Activated CD8-positive, alpha-beta memory T cell treated with anti-CD3 and anti-CD28 coated beads, Interleukin-2, amount 50 U/mL, for 1 hour (primary cell): ENCODE results near the gene NUP155.
"Not testable (repeated sequence)": the region's sequence is repeated elsewhere in the genome, so short reads cannot be mapped to it uniquely, and the experiment has no call there.

Experiments used
- DNase-seq: peaks from one replicate; pipeline ENCODE4 v3.0.0-alpha.2; 2020; ENCODE audit errors: extremely low read depth

Gene NUP155

GRCh38 chr5:37283214-37283820 is 87.6 kb downstream of the NUP155 start:
- no peak for DNase-seq

GRCh38 chr5:37275511-37275910 is 95.4 kb downstream of the NUP155 start:
- no peak for DNase-seq

- DNase-seq: no peak
Measured at GRCh38 chr5:37272511-37272910, 98.4 kb downstream of the NUP155 start.

- DNase-seq: not testable (repeated sequence)
Measured at GRCh38 chr5:37268100-37268499, 102.8 kb downstream of the NUP155 start.

GRCh38 chr5:37255774-37256358 is 115.0 kb downstream of the NUP155 start:
- no peak for DNase-seq

GRCh38 chr5:37254581-37254980 is 116.3 kb downstream of the NUP155 start:
- no peak for DNase-seq

GRCh38 chr5:37251665-37252064 is 119.2 kb downstream of the NUP155 start:
- DNase-seq: no peak

- no peak for DNase-seq
Measured at GRCh38 chr5:37249815-37250164, 121.1 kb downstream of the NUP155 start.

GRCh38 chr5:37248970-37249814 is 121.7 kb downstream of the NUP155 start, which contains the start of gene CPLANE1:
Gene CPLANE1, minus strand, starts transcription at chr5:37249376. Its CDS starts 1,678 bp downstream, at chr5:37247698.
- no peak for DNase-seq

- no peak for DNase-seq
Measured at GRCh38 chr5:37248421-37248969, 122.4 kb downstream of the NUP155 start.

GRCh38 chr5:37247496-37247895 is 123.4 kb downstream of the NUP155 start:
- no peak for DNase-seq

GRCh38 chr5:37247036-37247435 is 123.9 kb downstream of the NUP155 start:
- no peak for DNase-seq
